NCI-H128 (cell line): ENCODE results near the gene COL25A1.
"Not testable (repeated sequence)": the region's sequence is repeated elsewhere in the genome, so short reads cannot be mapped to it uniquely, and the experiment has no call there.

Experiments
- DNase-seq: peaks from one replicate; lab custom pipeline; 2025; ENCODE audit not compliant: unreplicated experiment; lab: John Stamatoyannopoulos, UW

The COL25A1 gene

GRCh38 chr4:108972613-108973283 is 329.7 kb downstream of the COL25A1 start:
- DNase-seq = no peak

- DNase-seq = no peak
Measured at GRCh38 chr4:108971473-108971872, 331.0 kb downstream of the COL25A1 start.

GRCh38 chr4:108965472-108966076 is 336.9 kb downstream of the COL25A1 start:
- no peak for DNase-seq

GRCh38 chr4:108965016-108965415 is 337.4 kb downstream of the COL25A1 start:
- DNase-seq = no peak

GRCh38 chr4:108963910-108964309 is 338.5 kb downstream of the COL25A1 start:
- DNase-seq = no peak

GRCh38 chr4:108959491-108959890 is 343.0 kb downstream of the COL25A1 start:
- DNase-seq = no peak

GRCh38 chr4:108954880-108955279 is 347.6 kb downstream of the COL25A1 start:
- DNase-seq = no peak

GRCh38 chr4:108953941-108954340 is 348.5 kb downstream of the COL25A1 start:
- DNase-seq = no peak

GRCh38 chr4:108950158-108950915 is 352.1 kb downstream of the COL25A1 start:
- DNase-seq = no peak

GRCh38 chr4:108947526-108947925 is 354.9 kb downstream of the COL25A1 start:
- DNase-seq = no peak

GRCh38 chr4:108946237-108946636 is 356.2 kb downstream of the COL25A1 start:
- no peak for DNase-seq

GRCh38 chr4:108943976-108944591 is 358.4 kb downstream of the COL25A1 start:
- DNase-seq = no peak

- no peak for DNase-seq
Measured at GRCh38 chr4:108943371-108943770, 359.1 kb downstream of the COL25A1 start.

- no peak for DNase-seq
Measured at GRCh38 chr4:108941904-108942430, 360.5 kb downstream of the COL25A1 start.

GRCh38 chr4:108940634-108941033 is 361.8 kb downstream of the COL25A1 start:
- no peak for DNase-seq

GRCh38 chr4:108940149-108940548 is 362.3 kb downstream of the COL25A1 start:
- DNase-seq = no peak

GRCh38 chr4:108937066-108937465 is 365.4 kb downstream of the COL25A1 start:
- no peak for DNase-seq

- DNase-seq = not testable (repeated sequence)
Measured at GRCh38 chr4:108933925-108934324, 368.5 kb downstream of the COL25A1 start.

- no peak for DNase-seq
Measured at GRCh38 chr4:108933046-108933445, 369.4 kb downstream of the COL25A1 start.

GRCh38 chr4:108931926-108932325 is 370.5 kb downstream of the COL25A1 start:
- DNase-seq = no peak

- DNase-seq = no peak
Measured at GRCh38 chr4:108930186-108930585, 372.3 kb downstream of the COL25A1 start.
